K562 (cell line): ENCODE results near the gene NELL1. TPM values are rescaled to one million over a fixed set of nuclear protein-coding genes. Genes with fewer than 3 reads are reported as not detected.

Experiments used
- ATAC-seq: fragments of 200-7000 bp; cut with Tn5 transposase; 3 replicates; pipeline ENCODE4 v1.9.1; 2020; ENCODE audit warnings: moderate library complexity
- BruUV-seq: library from RNA; stranded (reverse); fragments of 400-500 nt; replicated peaks from 2 replicates; lab custom pipeline; 2021; lab: Mats Ljungman, UMichigan
- CTCF ChIA-PET: fragments of 300-600 bp; formaldehyde crosslinking; extraction: SDS; loops from one replicate; lab custom pipeline; 2021; ENCODE audit warnings: low intra/inter-chr PET ratio; lab: Yijun Ruan, JAX
- POLR2A ChIA-PET: fragments of 300-600, 350-650 bp; sonication (Branson Sonifier 250); formaldehyde crosslinking; extraction: SDS; loops from one replicate; lab custom pipeline; 2021; ENCODE audit warnings: antibody characterized with exemption, inconsistent platforms; lab: Yijun Ruan, JAX
- DNase-seq, 4 experiments: peaks; one replicate each; pipeline versions ENCODE4 v3.0.0 to v3.0.0-alpha.2; 2011 to 2018; ENCODE audit warnings: low spot score in 3 of 4, mixed read lengths in 3 of 4; ENCODE audit errors: extremely low read depth in 1 of 4
- FAIRE-seq: peaks from 2 replicates; lab custom pipeline; 2011; peaks lifted over from hg19 to GRCh38; lab: Jason Lieb, UNC
- H2AFZ ChIP-seq: 2 replicates; pipeline ENCODE4 v1.6.0; 2011; ENCODE audit warnings: low read depth, low read length, control low read depth, inconsistent platforms
- H3K27ac ChIP-seq: fragments of 200-600 bp; 3 replicates; pipeline ENCODE4 v1.8.0; 2011; ENCODE audit warnings: low read depth, mild to moderate bottlenecking, control low read depth, inconsistent platforms, low read length, moderate library complexity, mixed read lengths; ENCODE audit errors: extremely low read depth
- H3K27me3 ChIP-seq, 2 experiments: fragments of 300-600 bp in 1 of 2; 2 replicates in 1 of 2; 3 replicates in 1 of 2; pipeline versions ENCODE4 v1.6.0 to v1.8.0; 2011; ENCODE audit warnings: inconsistent platforms in 2 of 2, low read length in 2 of 2, mild to moderate bottlenecking in 1 of 2, mixed read lengths in 1 of 2, moderate library complexity in 1 of 2; ENCODE audit not compliant: control insufficient read depth in 2 of 2, insufficient read depth in 2 of 2
- H3K36me3 ChIP-seq: fragments of 300-600 bp; 3 replicates; pipeline ENCODE4 v1.8.0; 2011; ENCODE audit warnings: mild to moderate bottlenecking, low read length, inconsistent platforms; ENCODE audit not compliant: control insufficient read depth, insufficient read depth
- H3K4me1 ChIP-seq, 2 experiments: fragments of 200-600 bp in 1 of 2; replicated peaks in 1 of 2; 2 replicates in 1 of 2; 3 replicates in 1 of 2; pipeline versions ENCODE4 v1.5.1 to v1.8.0; 2011; ENCODE audit warnings: inconsistent platforms in 2 of 2, low read length in 2 of 2, mild to moderate bottlenecking in 1 of 2, mixed read lengths in 1 of 2, moderate library complexity in 1 of 2; ENCODE audit not compliant: control insufficient read depth in 2 of 2, insufficient read depth in 2 of 2
- H3K4me2 ChIP-seq: 2 replicates; pipeline ENCODE4 v1.6.1; 2011; ENCODE audit warnings: low read length, control low read depth, inconsistent platforms, mixed read lengths; ENCODE audit not compliant: insufficient read depth
- H3K4me3 ChIP-seq: fragments of 200-600 bp; sonication (generic), shearing (Covaris generic); 2 replicates; pipeline ENCODE4 v1.5.1; 2016; ENCODE audit warnings: control low read depth, inconsistent platforms
- H3K79me2 ChIP-seq: fragments of 200-600 bp; 3 replicates; pipeline ENCODE4 v1.8.0; 2011; ENCODE audit warnings: low read length, inconsistent platforms; ENCODE audit not compliant: control insufficient read depth, insufficient read depth
- H3K9ac ChIP-seq, 2 experiments: 2 replicates each; pipeline versions ENCODE4 v1.6.0 to v1.6.1; 2011; ENCODE audit warnings: low read depth in 2 of 2, low read length in 2 of 2, control low read depth in 1 of 2, inconsistent platforms in 1 of 2, mild to moderate bottlenecking in 1 of 2, mixed read lengths in 1 of 2; ENCODE audit not compliant: insufficient read depth in 1 of 2
- H3K9me1 ChIP-seq: one replicate; pipeline ENCODE4 v1.6.0; 2011; ENCODE audit warnings: inconsistent platforms, mild to moderate bottlenecking, low read length, moderate library complexity; ENCODE audit not compliant: control insufficient read depth, insufficient read depth
- H3K9me3 ChIP-seq: replicated peaks from 2 replicates; pipeline ENCODE4 v1.5.1; 2011; ENCODE audit warnings: low read depth, low read length, inconsistent platforms; ENCODE audit not compliant: control insufficient read depth, insufficient read depth
- H4K20me1 ChIP-seq: replicated peaks from 2 replicates; pipeline ENCODE4 v1.6.1; 2011; ENCODE audit warnings: low read length, inconsistent platforms, mixed read lengths; ENCODE audit not compliant: control insufficient read depth, insufficient read depth
- BMI1 ChIP-seq: fragments of 150-350 bp; IDR thresholded peaks from 2 replicates; pipeline ENCODE4 v1.6.1; 2014; ENCODE audit warnings: low read length
- CREM ChIP-seq: IDR thresholded peaks from 2 replicates; pipeline ENCODE4 v1.6.1; 2014; ENCODE audit warnings: antibody characterized with exemption, low read depth
- ELF1 ChIP-seq: fragments of 200-800 bp; sonication (Bioruptor generic); IDR thresholded peaks from 2 replicates; pipeline ENCODE4 v1.6.1; 2016; ENCODE audit warnings: missing genetic modification characterization, missing compliant biosample characterization
- FOXA3 ChIP-seq, 2 experiments: fragments of 450-650 bp in 1 of 2; sonication (generic) in 1 of 2; formaldehyde crosslinking; IDR thresholded peaks in 1 of 2; conservative IDR thresholded peaks in 1 of 2; 2 replicates each; pipeline versions ENCODE4 v1.4.0 to v1.8.0; 2020 to 2022; ENCODE audit warnings: mild to moderate bottlenecking in 2 of 2, missing genetic modification reagents in 1 of 2
- GTF2B ChIP-seq: IDR thresholded peaks from 2 replicates; pipeline ENCODE4 v1.6.1; 2011; ENCODE audit not compliant: insufficient read length; ENCODE audit errors: extremely low read depth
- HNRNPK ChIP-seq: fragments of 200-400 bp; formaldehyde crosslinking; IDR thresholded peaks from one replicate; pipeline ENCODE4 v1.6.1; 2018; ENCODE audit warnings: mild to moderate bottlenecking, low read depth, low read length; ENCODE audit not compliant: poor library complexity, severe bottlenecking
- NFATC3 ChIP-seq: fragments of 450-650 bp; IDR thresholded peaks from 2 replicates; pipeline ENCODE4 v1.6.1; 2017; ENCODE audit warnings: mild to moderate bottlenecking
- NR1H2 ChIP-seq: sonication (generic); formaldehyde crosslinking; IDR thresholded peaks from 2 replicates; pipeline ENCODE4 v1.4.0; 2020; ENCODE audit warnings: mild to moderate bottlenecking, missing genetic modification reagents
- SLC30A9 ChIP-seq: fragments of 250-450 bp; sonication (Bioruptor Pico); IDR thresholded peaks from 2 replicates; pipeline ENCODE4 v1.8.0; 2022; ENCODE audit warnings: mild to moderate bottlenecking, moderate library complexity
- TFAP4 ChIP-seq: sonication (generic); formaldehyde crosslinking; IDR thresholded peaks from 2 replicates; pipeline ENCODE4 v1.8.0; 2022; ENCODE audit warnings: missing genetic modification reagents, mild to moderate bottlenecking, moderate library complexity, borderline replicate concordance
- ZFPM2 ChIP-seq: fragments of 250-450 bp; sonication (Bioruptor Pico); IDR thresholded peaks from 2 replicates; pipeline ENCODE4 v1.5.1; 2022; ENCODE audit warnings: mild to moderate bottlenecking
- ZHX1 ChIP-seq: fragments of 150-350 bp; conservative IDR thresholded peaks from 2 replicates; pipeline ENCODE4 v1.6.1; 2014; ENCODE audit warnings: low read length
- ZKSCAN8 ChIP-seq: fragments of 200-800 bp; sonication (Bioruptor generic); IDR thresholded peaks from 2 replicates; pipeline ENCODE4 v1.6.1; 2016; ENCODE audit warnings: missing genetic modification characterization, missing compliant biosample characterization
- ZNF561 ChIP-seq: fragments of 450-650 bp; formaldehyde crosslinking; conservative IDR thresholded peaks from 2 replicates; pipeline ENCODE4 v1.4.0; 2020; ENCODE audit warnings: mild to moderate bottlenecking, moderate library complexity
- WGBS: fragments of 100-300 bp; shearing (Covaris generic); methylation state at CpG from one replicate; pipeline ENCODE4 v1.1.6; 2016; ENCODE audit warnings: low coverage, mixed read lengths; ENCODE audit not compliant: insufficient coverage; ENCODE audit errors: missing lambda C conversion rate; 5-methylcytosine and 5-hydroxymethylcytosine counted together
- in situ Hi-C: fragments of 300-500 bp; cut with MboI; formaldehyde crosslinking; loops from 4 replicates; pipeline ENCODE4 v1.15.0; 2018; ENCODE audit warnings: inconsistent platforms, mixed read lengths
- intact Hi-C: fragments of 100-400 bp; cut with micrococcal nuclease; formaldehyde crosslinking; loops from 2 replicates; pipeline ENCODE4 v1.14.2; 2022
- polyA plus RNA-seq, 8 experiments: library from polyadenylated mRNA; depleted of rRNA in 4 of 8; stranded (reverse) in 5 of 8; unstranded in 3 of 8; fragments of >200 nt; fragmentation: Nextera tagmentation in 2 of 8; fragmentation: Illumina TruSeq in 1 of 8; extraction: Ambion mirVana in 2 of 8; extraction: Trizol in 1 of 8; gene quantifications; 2 replicates each; pipeline versions ENCODE4 v1.2.1 to v1.2.3, GENCODE V29; 2011 to 2014; ENCODE audit warnings: inconsistent platforms in 1 of 8, missing spikeins in 1 of 8
- total RNA-seq, 7 experiments: library from RNA; depleted of rRNA in 6 of 7; stranded (reverse); fragments of >200 nt in 6 of 7; fragmentation: Illumina TruSeq in 2 of 7; extraction: Trizol in 2 of 7; gene quantifications; 2 replicates each; pipeline versions ENCODE4 v1.2.1 to v1.2.3, GENCODE V29; 2011 to 2021; ENCODE audit warnings: low replicate concordance in 1 of 7

Gene NELL1
- total and polyA plus RNA-seq, 9 of the 15 experiments (the other 6 are each of a cell fraction or from before 2014, with no cell fraction given) = not detected

GRCh38 chr11:21564833-21565682 is 895.7 kb downstream of the NELL1 start (continued):
- no peak for TF ChIP-seq ELF1
- no peak for TF ChIP-seq CREM
- TF ChIP-seq TFAP4 (CRISPR knock-in tag) = no peak

- no peaks in the 10 kb centered on the region for H3K27me3 ChIP-seq
- no peak for ATAC-seq
- WGBS = 0% methylated on average over 2 of the region's 2 CpGs
- POLR2A ChIA-PET = interaction anchor here (0.6 kb wide), 1 partner anchor 249 kb away, joined by 4 read pairs; no protein-coding TSS in a partner anchor
- BruUV-seq = no TSS peak
- TF ChIP-seq NR1H2 (CRISPR knock-in tag) (no peak), ZKSCAN8 (CRISPR knock-in tag) (no peak), NFATC3 (no peak), ZHX1 (no peak), CREM (no peak), ZFPM2 (no peak), GTF2B (no peak), BMI1 (no peak), FOXA3 (CRISPR knock-in tag; conservative IDR thresholded peaks at IDR 0.05 in 1 of 2, IDR thresholded peaks at IDR 0.05 in 1 of 2) (no peak), HNRNPK (no peak), ZNF561 (CRISPR knock-in tag) (no peak), SLC30A9 (CRISPR knock-in tag) (no peak)
- TF ChIP-seq, all 486 proteins: peak for 0
- in situ Hi-C loops (no loop called here), intact Hi-C loops (no loop called here)
- Histone ChIP-seq H3K4me1 (no peaks in the 10 kb centered on the region), H3K9me3 (no peaks in the 10 kb centered on the region), H3K36me3 (no peaks in the 10 kb centered on the region), H2AFZ (no peak overlapping the region), H3K27ac (no peak overlapping the region), H3K79me2 (no peaks in the 10 kb centered on the region), H4K20me1 (no peaks in the 10 kb centered on the region), H3K9ac (no peak overlapping the region), H3K4me3 (no peak overlapping the region), H3K9me1 (no peaks in the 10 kb centered on the region), H3K4me2 (no peak overlapping the region)
- FAIRE-seq (no peak), DNase-seq (no peak)
- CTCF ChIA-PET = no interaction called here
Observed at GRCh38 chr11:21566521-21567117, 897.2 kb downstream of the NELL1 start.
